Urothelium cell line (cell line): ENCODE measurements around the gene YY1.

ENCODE experiments used
- DNase-seq: peaks from one replicate; pipeline ENCODE4 v3.0.0; 2011; ENCODE audit warnings: low spot score, mixed read lengths
- FAIRE-seq: peaks from 2 replicates; lab custom pipeline; 2011; peaks lifted over from hg19 to GRCh38; lab: Jason Lieb, UNC

Gene YY1

GRCh38 chr14:100329233-100330006 is 90.5 kb downstream of the YY1 start:
- no peak for DNase-seq
- no peak for FAIRE-seq

- FAIRE-seq (no peak), DNase-seq (no peak)
Measured at GRCh38 chr14:100330007-100330344, 91.0 kb downstream of the YY1 start.

GRCh38 chr14:100330388-100330931 is 91.5 kb downstream of the YY1 start:
- FAIRE-seq (no peak), DNase-seq (no peak)

- FAIRE-seq = no peak
- DNase-seq = no peak
Measured at GRCh38 chr14:100332071-100332639, 93.2 kb downstream of the YY1 start.
